ENCODE measurements around the gene PLAAT4.
A peak's percentile ranks its signal among the peaks of the same experiment; 100 is the strongest.

Gene PLAAT4, protein sequence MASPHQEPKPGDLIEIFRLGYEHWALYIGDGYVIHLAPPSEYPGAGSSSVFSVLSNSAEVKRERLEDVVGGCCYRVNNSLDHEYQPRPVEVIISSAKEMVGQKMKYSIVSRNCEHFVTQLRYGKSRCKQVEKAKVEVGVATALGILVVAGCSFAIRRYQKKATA

DNA sequence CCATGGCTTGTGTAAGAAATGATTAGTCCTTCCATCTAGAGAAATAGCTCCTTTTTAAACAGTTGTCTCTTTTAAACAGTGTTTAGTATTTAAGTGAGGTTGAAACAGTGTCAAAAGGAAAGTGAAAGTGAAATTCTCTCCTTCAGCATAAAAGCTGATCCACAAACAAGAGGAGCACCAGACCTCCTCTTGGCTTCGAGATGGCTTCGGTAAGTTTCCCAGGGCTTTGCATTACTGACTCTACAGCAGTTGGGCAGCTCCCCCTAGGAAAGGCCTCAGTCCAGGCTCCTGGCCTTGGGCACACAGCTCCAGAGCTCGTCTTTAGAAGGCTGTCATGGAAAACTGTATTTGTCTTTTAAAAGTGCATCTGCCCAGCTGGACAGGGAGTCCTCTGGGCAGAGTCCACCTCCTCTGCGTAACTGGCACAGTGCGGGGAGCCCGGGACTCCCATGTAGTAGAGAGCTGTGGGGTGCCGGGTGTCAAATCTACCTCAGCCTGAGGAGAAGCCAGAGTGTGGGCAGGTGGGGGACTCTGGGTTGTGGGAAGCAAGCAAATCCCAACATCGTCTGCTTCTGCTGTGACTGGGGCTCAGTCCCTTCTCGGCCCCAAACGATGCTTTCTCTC lies at the start of gene PLAAT4:
TSS of gene PLAAT4 (plus strand) at position 140 of the 624 bp plus-strand sequence. CDS start at position 201, 61 bp downstream.
- DNase-seq (ENCODE audit: low spot score in 2 of 2) (peak in 1 of 2 donors; percentile 32), ATAC-seq (ENCODE audit: low read depth) (peak; percentile 72)
- Mint-ChIP-seq H3K27ac (peak within 1 kb of the TSS; percentile 92), H3K27me3 (no peaks in the 10 kb centered on the region), H3K36me3 (peaks cover 3% of the 10 kb centered on the region), H3K4me3 (peak within 1 kb of the TSS; percentile 88), H3K4me1 (peaks cover 29% of the 10 kb centered on the region), H3K9me3 (no peaks in the 10 kb centered on the region)

DNA sequence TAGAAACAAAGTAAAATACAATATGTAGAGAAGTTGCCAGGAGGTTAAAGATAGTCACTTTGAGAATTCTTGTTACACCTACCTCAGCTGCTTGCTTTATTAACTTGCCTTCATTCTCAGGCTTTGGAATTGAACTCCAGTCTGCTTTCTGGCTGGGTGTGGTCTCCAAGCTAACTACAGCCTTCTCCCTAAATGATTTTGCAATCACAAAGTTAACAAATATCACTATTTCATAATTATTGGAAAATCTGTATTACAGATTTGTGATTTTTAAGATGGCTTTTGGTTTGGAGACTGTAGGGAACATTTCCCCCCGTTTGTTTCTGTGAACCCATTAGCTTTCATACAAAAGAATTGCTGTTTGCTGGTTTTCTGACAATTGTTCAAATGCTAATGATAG lies 47.8 kb upstream of the PLAAT4 start:
- ATAC-seq (ENCODE audit: low read depth): no peak
- Mint-ChIP-seq H3K4me1 (peaks cover 3% of the 10 kb centered on the region), H3K27me3 (peaks cover 19% of the 10 kb centered on the region), H3K27ac (no peak overlapping the region), H3K36me3 (peaks cover 8% of the 10 kb centered on the region), H3K4me3 (no peak overlapping the region), H3K9me3 (peaks cover 16% of the 10 kb centered on the region)
- no peak for DNase-seq (ENCODE audit: low spot score in 2 of 2)

DNA sequence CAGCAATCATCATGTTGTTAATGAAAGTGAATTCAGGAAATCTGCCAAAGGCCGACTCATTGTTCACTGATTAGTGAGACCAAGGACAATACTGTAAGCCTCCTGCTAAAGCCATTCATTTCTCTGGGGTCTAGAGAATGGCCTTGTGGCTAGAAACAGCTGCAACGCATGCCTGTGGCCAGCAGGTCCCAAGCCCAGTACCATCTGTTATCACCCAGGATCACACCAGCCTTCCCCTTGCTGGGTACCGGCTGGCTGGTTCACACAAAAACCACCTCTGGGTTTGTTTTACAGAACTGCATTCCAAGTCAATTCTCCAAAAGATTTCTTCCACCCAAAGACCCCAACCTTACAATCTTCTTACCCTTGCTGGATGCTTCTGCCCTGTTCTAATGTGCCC lies 46.7 kb upstream of the PLAAT4 start:
- Mint-ChIP-seq H3K9me3 (peaks cover 14% of the 10 kb centered on the region), H3K4me1 (peaks cover 3% of the 10 kb centered on the region), H3K4me3 (no peak overlapping the region), H3K36me3 (peaks cover 7% of the 10 kb centered on the region), H3K27ac (no peak overlapping the region), H3K27me3 (peaks cover 19% of the 10 kb centered on the region)
- ATAC-seq (ENCODE audit: low read depth): no peak
- no peak for DNase-seq (ENCODE audit: low spot score in 2 of 2)

DNA sequence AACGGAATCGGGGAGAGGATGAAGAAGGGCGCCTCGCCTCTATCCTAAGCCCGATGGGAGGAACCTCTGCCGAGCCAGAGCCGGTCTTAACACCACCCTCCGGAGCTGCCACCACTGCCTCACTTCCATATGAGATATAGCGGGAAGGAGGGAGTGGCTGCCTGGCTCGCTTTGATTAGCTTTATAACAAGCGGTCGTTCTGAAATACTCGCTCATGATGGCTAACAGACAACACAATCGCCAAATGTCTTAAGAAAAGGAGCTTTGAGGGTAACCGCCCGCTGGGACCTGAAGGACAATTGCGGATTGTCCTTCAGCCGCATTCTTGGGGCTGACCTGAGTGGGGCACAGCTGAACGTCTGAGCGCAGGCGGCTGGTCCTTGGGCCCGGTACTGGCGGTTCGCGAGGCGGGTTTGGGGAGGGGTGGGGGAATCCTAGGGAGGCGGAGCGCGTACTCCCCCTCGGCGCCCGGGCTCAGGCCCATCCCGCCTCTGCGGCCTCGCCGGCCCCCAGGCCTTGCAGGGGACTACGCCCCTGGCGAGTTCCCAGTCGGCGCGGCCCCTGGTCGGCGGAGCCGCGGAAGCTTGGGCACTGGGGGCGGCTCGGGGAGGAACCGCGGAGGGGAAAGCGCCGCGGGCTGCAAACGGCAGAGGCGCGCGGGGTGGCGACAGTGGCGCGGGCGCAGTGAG lies 45.9 kb upstream of the PLAAT4 start, which contains the start of gene PLAAT5:
TSS of gene PLAAT5 (minus strand) at position 617 of the 689 bp plus-strand sequence. CDS start at position 484, 133 bp downstream.
- H3K4me1 Mint-ChIP-seq: peaks cover 3% of the 10 kb centered on the region
- DNase-seq (ENCODE audit: low spot score in 2 of 2): no peak

DNA sequence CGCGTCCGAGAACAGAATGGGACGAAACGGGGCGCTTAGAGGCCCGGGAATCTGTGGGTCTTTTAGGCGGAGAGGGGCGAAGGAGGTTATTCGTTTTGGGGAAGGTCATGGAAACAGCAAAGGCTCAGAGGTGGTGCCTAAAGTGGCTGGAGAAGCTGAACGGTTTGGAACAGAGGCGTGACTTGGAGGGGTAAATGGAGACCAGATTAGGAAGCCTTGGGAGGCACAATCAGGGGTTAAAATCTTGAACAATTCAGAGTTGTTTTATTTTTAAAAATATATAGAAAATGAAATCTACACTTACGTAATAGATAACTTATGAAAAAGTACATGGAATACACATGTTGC lies 45.4 kb upstream of the PLAAT4 start:
- Mint-ChIP-seq H3K27me3 (peaks cover 18% of the 10 kb centered on the region), H3K4me3 (no peak overlapping the region), H3K36me3 (peaks cover 5% of the 10 kb centered on the region), H3K9me3 (peaks cover 3% of the 10 kb centered on the region), H3K4me1 (peaks cover 3% of the 10 kb centered on the region), H3K27ac (no peak overlapping the region)
- ATAC-seq (ENCODE audit: low read depth) (no peak), DNase-seq (ENCODE audit: low spot score in 2 of 2) (no peak)

More for the DNA sequence above, 45.9 kb upstream of the PLAAT4 start, which contains the start of gene PLAAT5:
- no peak within 1 kb of the TSS for H3K4me3 Mint-ChIP-seq
- no peak for ATAC-seq (ENCODE audit: low read depth)
- H3K36me3 Mint-ChIP-seq: peaks cover 5% of the 10 kb centered on the region
- H3K27ac Mint-ChIP-seq: no peak within 1 kb of the TSS
- H3K27me3 Mint-ChIP-seq: peaks cover 18% of the 10 kb centered on the region
- H3K9me3 Mint-ChIP-seq: peaks cover 6% of the 10 kb centered on the region

DNA sequence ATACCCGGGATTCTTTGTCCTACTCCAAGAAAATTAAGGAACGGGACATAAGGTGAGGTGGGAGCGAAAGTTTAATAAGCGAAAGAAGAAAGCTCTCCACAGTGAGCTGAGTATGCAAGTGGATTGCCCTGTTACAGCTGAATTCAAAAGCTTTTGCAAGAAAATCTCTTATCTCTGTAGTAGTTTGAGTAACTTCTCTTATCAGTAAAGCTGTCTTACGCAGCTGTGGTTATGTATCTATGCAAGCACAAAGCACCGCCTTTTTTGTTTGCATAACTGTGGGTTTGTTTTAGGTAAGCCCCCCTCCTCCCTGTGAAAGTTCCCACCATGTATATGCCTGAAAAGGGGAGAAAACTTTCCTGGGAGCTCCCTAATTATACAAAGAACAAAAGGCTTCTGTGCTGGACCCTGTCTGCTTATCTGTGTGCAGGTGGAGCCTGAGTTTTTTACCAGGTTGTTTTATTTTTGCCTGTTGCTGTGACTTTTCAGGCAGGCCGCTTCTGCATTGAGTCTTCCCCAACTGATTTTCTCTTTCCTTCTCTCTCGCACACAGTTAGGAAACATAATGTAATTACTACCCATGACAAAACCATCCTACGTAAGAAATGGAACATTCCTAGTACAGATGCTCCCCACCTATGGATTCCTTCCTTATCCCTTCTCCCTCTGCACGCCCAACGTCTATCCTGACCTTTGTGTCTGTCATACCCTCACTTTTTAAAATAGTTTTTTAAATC lies 44.8 kb upstream of the PLAAT4 start:
- ATAC-seq (ENCODE audit: low read depth): peak; percentile 44
- no peak overlapping the region for H3K4me3 Mint-ChIP-seq
- DNase-seq (ENCODE audit: low spot score in 2 of 2): no peak
- peaks cover 3% of the 10 kb centered on the region for H3K4me1 Mint-ChIP-seq
- no peak overlapping the region for H3K27ac Mint-ChIP-seq
- peaks cover 3% of the 10 kb centered on the region for H3K9me3 Mint-ChIP-seq
- H3K36me3 Mint-ChIP-seq: peaks cover 5% of the 10 kb centered on the region
- H3K27me3 Mint-ChIP-seq: peaks cover 19% of the 10 kb centered on the region

DNA sequence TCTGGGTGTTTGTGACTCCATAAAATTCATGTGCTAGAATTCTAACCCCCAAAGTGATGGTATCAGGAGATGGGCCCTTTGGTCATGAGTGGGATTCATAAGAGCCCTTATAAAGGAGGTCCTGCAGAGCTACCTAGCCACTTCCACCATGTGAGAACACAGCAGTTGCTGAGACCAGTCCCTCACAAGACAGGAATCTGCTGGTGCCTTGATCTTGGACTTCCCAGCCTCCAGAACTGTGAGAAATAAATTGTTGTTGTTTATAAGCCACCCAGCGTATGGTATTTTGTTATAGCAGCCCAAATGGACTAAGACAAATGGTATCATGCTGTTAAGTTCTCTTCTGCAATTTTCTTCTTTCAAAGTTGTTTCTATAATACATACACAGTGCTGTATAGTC lies 44.2 kb upstream of the PLAAT4 start:
- peaks cover 3% of the 10 kb centered on the region for H3K4me1 Mint-ChIP-seq
- H3K36me3 Mint-ChIP-seq: peaks cover 5% of the 10 kb centered on the region
- ATAC-seq (ENCODE audit: low read depth) (no peak), DNase-seq (ENCODE audit: low spot score in 2 of 2) (no peak)
- no peak overlapping the region for H3K27ac Mint-ChIP-seq
- peaks cover 3% of the 10 kb centered on the region for H3K9me3 Mint-ChIP-seq
- H3K4me3 Mint-ChIP-seq: no peak overlapping the region
- peaks cover 22% of the 10 kb centered on the region for H3K27me3 Mint-ChIP-seq

DNA sequence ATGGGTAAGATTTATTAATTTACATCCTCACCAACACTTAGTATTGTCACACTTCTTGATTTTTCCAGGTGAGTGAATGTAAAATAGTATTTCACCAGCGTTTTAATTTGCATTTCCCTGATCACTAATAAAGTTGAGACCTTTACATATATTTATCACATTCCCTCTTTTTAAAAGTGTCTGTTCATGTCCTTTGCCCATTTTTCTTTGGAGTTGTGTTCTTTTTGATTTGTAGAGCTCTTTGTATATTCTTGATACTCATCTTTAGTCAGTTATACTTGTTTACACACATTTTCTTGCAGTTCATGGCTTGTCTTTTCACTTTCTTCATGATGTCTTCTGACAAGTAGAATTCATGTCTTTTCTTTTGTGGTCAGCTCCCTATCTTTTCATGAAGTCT lies 43.5 kb upstream of the PLAAT4 start:
- H3K9me3 Mint-ChIP-seq: peaks cover 5% of the 10 kb centered on the region
- no peak for DNase-seq (ENCODE audit: low spot score in 2 of 2)
- peaks cover 27% of the 10 kb centered on the region for H3K27me3 Mint-ChIP-seq
- H3K4me3 Mint-ChIP-seq: no peak overlapping the region
- H3K4me1 Mint-ChIP-seq: peaks cover 3% of the 10 kb centered on the region
- peaks cover 5% of the 10 kb centered on the region for H3K36me3 Mint-ChIP-seq
- ATAC-seq (ENCODE audit: low read depth): no peak
- no peak overlapping the region for H3K27ac Mint-ChIP-seq

DNA sequence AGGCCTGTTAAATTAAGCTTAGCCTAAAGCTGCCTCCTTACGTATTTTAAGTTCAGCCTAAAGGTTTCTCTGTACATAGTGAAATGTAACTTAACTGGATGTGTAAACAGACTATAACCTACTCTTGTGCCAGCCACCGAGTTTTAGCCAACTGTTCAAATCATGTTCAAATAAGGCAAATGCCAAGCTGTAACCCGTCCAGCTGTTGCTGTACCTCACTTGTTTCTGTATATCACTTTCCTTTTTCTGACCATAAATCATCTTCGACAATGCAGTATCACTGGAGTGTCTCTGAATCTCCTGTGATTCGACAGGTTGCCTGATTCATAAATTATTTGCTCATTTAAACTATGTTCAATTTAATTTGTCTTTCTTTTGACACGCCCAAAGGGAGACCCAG lies 41.6 kb upstream of the PLAAT4 start:
- no peak for ATAC-seq (ENCODE audit: low read depth)
- H3K4me3 Mint-ChIP-seq: no peak overlapping the region
- peaks cover 8% of the 10 kb centered on the region for H3K36me3 Mint-ChIP-seq
- peaks cover 3% of the 10 kb centered on the region for H3K4me1 Mint-ChIP-seq
- H3K27ac Mint-ChIP-seq: no peak overlapping the region
- no peak for DNase-seq (ENCODE audit: low spot score in 2 of 2)
- H3K27me3 Mint-ChIP-seq: peaks cover 32% of the 10 kb centered on the region
- H3K9me3 Mint-ChIP-seq: peaks cover 9% of the 10 kb centered on the region

DNA sequence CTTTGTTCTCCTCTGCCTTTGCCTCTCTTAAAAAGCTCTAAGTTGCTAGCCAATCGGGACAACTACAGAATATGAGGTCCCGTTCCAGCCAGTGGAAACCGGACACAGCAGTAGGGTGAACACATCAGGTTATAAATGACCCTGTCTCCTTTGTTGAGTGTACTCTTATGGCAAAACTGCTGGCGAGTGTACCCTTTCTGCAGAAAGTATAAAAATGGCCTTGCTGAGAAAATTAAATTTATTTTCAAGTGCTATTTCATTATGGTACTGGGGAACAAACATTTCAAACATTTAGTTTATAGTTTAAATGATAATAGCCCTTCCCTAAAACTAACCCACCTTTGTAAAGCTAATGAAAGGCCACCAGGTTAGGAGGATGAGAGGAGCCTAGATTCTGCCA lies 36.7 kb upstream of the PLAAT4 start:
- Mint-ChIP-seq H3K9me3 (peaks cover 13% of the 10 kb centered on the region), H3K27me3 (peaks cover 20% of the 10 kb centered on the region), H3K4me1 (no peaks in the 10 kb centered on the region), H3K36me3 (peaks cover 7% of the 10 kb centered on the region), H3K4me3 (no peak overlapping the region), H3K27ac (no peak overlapping the region)
- DNase-seq (ENCODE audit: low spot score in 2 of 2): no peak
- ATAC-seq (ENCODE audit: low read depth): no peak

DNA sequence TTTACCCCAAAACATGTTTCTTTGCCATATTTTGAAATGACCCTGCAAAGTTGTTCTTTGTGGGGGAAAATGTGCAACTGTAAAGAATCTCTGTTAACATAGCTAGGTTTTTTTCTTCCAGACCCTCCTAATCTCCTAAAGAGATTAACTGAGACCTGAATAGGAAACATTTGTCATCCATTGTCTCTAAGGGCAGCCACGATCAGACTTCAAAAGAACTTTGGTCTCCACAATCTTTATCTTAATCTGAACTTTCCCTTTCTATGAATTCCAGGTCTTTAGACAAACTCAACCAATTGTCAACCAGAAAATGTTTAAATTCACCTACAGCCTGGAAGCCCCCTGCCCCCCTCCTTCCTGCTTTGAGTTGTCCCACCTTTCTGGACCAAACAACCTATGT lies 35.4 kb upstream of the PLAAT4 start:
- no peak overlapping the region for H3K4me3 Mint-ChIP-seq
- DNase-seq (ENCODE audit: low spot score in 2 of 2) (no peak), ATAC-seq (ENCODE audit: low read depth) (no peak)
- H3K27ac Mint-ChIP-seq: no peak overlapping the region
- peaks cover 2% of the 10 kb centered on the region for H3K4me1 Mint-ChIP-seq
- peaks cover 13% of the 10 kb centered on the region for H3K9me3 Mint-ChIP-seq
- H3K27me3 Mint-ChIP-seq: peaks cover 19% of the 10 kb centered on the region
- peaks cover 7% of the 10 kb centered on the region for H3K36me3 Mint-ChIP-seq

DNA sequence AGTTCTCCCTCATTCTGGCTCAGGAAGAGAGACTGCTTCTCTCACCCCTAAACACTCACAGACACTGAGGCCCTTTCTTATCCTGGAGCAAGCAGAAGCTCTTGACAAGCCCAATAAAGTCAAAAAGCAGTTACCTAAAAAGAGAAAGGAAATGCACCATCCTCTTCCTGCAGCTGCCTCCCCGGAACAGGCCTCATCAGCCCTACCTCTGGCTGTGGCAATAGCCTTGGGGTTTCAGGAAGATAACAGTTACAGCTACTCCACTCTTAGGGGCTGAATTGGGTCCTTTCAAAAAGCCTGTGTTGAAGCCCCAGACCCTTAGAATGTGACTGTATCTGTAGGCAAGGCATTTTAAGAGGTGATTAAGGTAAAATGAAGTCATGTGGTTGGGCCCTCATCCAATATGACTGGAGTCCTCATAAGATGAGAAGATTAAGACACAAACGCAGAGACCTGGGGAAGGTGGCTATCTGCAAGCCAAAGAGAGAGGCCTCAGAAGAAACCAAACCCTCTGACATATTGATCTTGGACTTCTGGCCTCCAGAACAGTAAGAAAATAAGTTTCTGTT lies 34.3 kb upstream of the PLAAT4 start:
- Mint-ChIP-seq H3K36me3 (peaks cover 7% of the 10 kb centered on the region), H3K4me1 (peaks cover 5% of the 10 kb centered on the region), H3K9me3 (peaks cover 13% of the 10 kb centered on the region), H3K27ac (no peak overlapping the region), H3K27me3 (peaks cover 21% of the 10 kb centered on the region), H3K4me3 (no peak overlapping the region)
- DNase-seq (ENCODE audit: low spot score in 2 of 2): no peak
- ATAC-seq (ENCODE audit: low read depth): no peak

DNA sequence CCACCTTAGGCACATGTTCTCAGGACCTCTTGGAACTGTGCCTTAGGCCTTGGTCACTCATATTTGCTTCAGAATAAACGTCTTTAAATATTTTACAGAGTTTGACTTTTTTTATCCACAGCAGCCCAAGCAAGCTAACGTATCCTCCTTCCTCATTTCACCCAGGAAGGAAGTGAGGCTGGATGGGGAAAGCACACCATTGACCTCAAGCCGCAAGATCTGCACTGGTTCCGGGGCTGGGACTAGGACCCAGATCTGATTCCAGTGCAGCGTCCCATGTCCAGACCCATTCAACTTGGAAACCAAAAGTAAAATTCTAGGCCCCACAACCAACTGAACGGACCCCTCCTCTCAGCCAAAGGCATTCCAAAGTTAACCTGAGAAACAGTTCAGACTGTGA lies 33.1 kb upstream of the PLAAT4 start:
- Mint-ChIP-seq H3K4me3 (no peak overlapping the region), H3K4me1 (peaks cover 5% of the 10 kb centered on the region), H3K27me3 (peaks cover 19% of the 10 kb centered on the region), H3K27ac (no peak overlapping the region), H3K9me3 (peaks cover 11% of the 10 kb centered on the region), H3K36me3 (peaks cover 7% of the 10 kb centered on the region)
- ATAC-seq (ENCODE audit: low read depth) (no peak), DNase-seq (ENCODE audit: low spot score in 2 of 2) (no peak)

DNA sequence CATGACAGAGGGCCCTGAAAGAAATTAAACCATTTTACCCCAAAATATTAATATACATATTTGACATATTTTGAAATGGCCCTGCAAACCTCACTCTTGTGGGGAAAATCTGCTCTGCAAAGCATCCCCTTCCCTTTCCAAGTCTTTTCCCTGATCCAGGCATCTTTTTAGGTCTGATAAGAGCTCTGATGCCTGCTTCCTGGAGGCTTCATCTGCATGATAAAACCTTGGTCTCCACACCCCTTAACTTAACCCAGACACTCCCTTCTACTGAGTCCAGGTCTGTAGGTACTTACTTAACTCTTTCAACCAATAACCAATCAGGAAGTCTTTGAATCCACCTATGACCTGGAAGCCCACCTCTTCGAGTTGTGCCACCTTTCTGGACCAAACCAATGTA lies 32.6 kb upstream of the PLAAT4 start:
- Mint-ChIP-seq H3K4me3 (no peak overlapping the region), H3K27me3 (peaks cover 16% of the 10 kb centered on the region), H3K9me3 (peaks cover 11% of the 10 kb centered on the region), H3K36me3 (peaks cover 7% of the 10 kb centered on the region), H3K27ac (no peak overlapping the region), H3K4me1 (peaks cover 5% of the 10 kb centered on the region)
- ATAC-seq (ENCODE audit: low read depth) (no peak), DNase-seq (ENCODE audit: low spot score in 2 of 2) (no peak)

All from memory B cell (primary cell).